HCT116 (cell line): Measurements from ENCODE around the gene SLC5A10.

Experiments
- CEBPB ChIP-seq: IDR thresholded peaks from 2 replicates; pipeline ENCODE4 v1.6.1; 2012; ENCODE audit warnings: low read depth
- CTCF ChIP-seq, 3 experiments: fragments of 200-600 bp in 1 of 3; sonication (generic) in 1 of 3; IDR thresholded peaks in 2 of 3; conservative IDR thresholded peaks in 1 of 3; 2 replicates each; pipeline ENCODE4 v1.5.1; 2012 to 2017; ENCODE audit warnings: low read depth in 2 of 3, low read length in 2 of 3, antibody characterized with exemption in 1 of 3, borderline replicate concordance in 1 of 3, control low read depth in 1 of 3, mild to moderate bottlenecking in 1 of 3, mixed read lengths in 1 of 3, mixed run types in 1 of 3, moderate library complexity in 1 of 3; ENCODE audit not compliant: insufficient read depth in 1 of 3
- EGR1 ChIP-seq: IDR thresholded peaks from 2 replicates; pipeline ENCODE4 v1.6.1; 2012; ENCODE audit warnings: low read depth
- EZH2 ChIP-seq: fragments of 200-600 bp; sonication (generic); IDR thresholded peaks from 2 replicates; pipeline ENCODE4 v1.6.1; 2017; ENCODE audit warnings: antibody characterized with exemption, mixed run types
- EZH2phosphoT487 ChIP-seq: fragments of 200-600 bp; IDR thresholded peaks from 2 replicates; pipeline ENCODE4 v1.6.1; 2018; ENCODE audit warnings: antibody characterized with exemption, borderline replicate concordance
- POLR2AphosphoS5 ChIP-seq: IDR thresholded peaks from 2 replicates; pipeline ENCODE4 v1.6.1; 2011; ENCODE audit warnings: mild to moderate bottlenecking, low read depth, low read length, moderate library complexity
- SIN3A ChIP-seq: IDR thresholded peaks from 2 replicates; pipeline ENCODE4 v1.6.1; 2012; ENCODE audit warnings: low read depth
- TF ChIP-seq, protein P1 (sequence below): IDR thresholded peaks from 2 replicates; pipeline ENCODE4 v1.6.1; 2012; ENCODE audit warnings: low read depth
- TF ChIP-seq, protein P2 (sequence below): IDR thresholded peaks from 2 replicates; pipeline ENCODE4 v1.6.1; 2012

- TF ChIP-seq, protein P1, sequence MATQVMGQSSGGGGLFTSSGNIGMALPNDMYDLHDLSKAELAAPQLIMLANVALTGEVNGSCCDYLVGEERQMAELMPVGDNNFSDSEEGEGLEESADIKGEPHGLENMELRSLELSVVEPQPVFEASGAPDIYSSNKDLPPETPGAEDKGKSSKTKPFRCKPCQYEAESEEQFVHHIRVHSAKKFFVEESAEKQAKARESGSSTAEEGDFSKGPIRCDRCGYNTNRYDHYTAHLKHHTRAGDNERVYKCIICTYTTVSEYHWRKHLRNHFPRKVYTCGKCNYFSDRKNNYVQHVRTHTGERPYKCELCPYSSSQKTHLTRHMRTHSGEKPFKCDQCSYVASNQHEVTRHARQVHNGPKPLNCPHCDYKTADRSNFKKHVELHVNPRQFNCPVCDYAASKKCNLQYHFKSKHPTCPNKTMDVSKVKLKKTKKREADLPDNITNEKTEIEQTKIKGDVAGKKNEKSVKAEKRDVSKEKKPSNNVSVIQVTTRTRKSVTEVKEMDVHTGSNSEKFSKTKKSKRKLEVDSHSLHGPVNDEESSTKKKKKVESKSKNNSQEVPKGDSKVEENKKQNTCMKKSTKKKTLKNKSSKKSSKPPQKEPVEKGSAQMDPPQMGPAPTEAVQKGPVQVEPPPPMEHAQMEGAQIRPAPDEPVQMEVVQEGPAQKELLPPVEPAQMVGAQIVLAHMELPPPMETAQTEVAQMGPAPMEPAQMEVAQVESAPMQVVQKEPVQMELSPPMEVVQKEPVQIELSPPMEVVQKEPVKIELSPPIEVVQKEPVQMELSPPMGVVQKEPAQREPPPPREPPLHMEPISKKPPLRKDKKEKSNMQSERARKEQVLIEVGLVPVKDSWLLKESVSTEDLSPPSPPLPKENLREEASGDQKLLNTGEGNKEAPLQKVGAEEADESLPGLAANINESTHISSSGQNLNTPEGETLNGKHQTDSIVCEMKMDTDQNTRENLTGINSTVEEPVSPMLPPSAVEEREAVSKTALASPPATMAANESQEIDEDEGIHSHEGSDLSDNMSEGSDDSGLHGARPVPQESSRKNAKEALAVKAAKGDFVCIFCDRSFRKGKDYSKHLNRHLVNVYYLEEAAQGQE, result no peak
- TF ChIP-seq, protein P2, sequence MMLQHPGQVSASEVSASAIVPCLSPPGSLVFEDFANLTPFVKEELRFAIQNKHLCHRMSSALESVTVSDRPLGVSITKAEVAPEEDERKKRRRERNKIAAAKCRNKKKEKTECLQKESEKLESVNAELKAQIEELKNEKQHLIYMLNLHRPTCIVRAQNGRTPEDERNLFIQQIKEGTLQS, result no peak
- TF ChIP-seq CTCF (IDR thresholded peaks at IDR 0.05 in 2 of 3, conservative IDR thresholded peaks at IDR 0.05 in 1 of 3; ENCODE audit: borderline replicate concordance in 1 of 3, insufficient read depth in 1 of 3, low read depth in 2 of 3, low read length in 2 of 3) (no peak), EZH2phosphoT487 (no peak), EZH2 (no peak), SIN3A (no peak), EGR1 (no peak), POLR2AphosphoS5 (no peak), CEBPB (no peak)
These were observed 64.9 kb downstream of the SLC5A10 start for GRCh38 chr17:19016881-19017280.
